Keratinocyte (primary cell): ENCODE data around the gene DACH1.

Experiments used
- CTCF ChIP-seq, 3 experiments: IDR thresholded peaks in 1 of 3; conservative IDR thresholded peaks in 1 of 3; optimal IDR thresholded peaks in 1 of 3; 2 replicates in 2 of 3; 3 replicates in 1 of 3; pipeline versions ENCODE3 to v1.5.1; 2011; ENCODE audit warnings: low read length in 3 of 3, mild to moderate bottlenecking in 3 of 3, moderate library complexity in 2 of 3, control low read depth in 1 of 3, inconsistent platforms in 1 of 3; ENCODE audit not compliant: insufficient read depth in 2 of 3; ENCODE audit errors: extremely low read depth in 1 of 3
- EZH2 ChIP-seq: IDR thresholded peaks from one replicate; pipeline ENCODE4 v1.6.1; 2012; ENCODE audit warnings: inconsistent platforms, mild to moderate bottlenecking, low read length, moderate library complexity

DNA sequence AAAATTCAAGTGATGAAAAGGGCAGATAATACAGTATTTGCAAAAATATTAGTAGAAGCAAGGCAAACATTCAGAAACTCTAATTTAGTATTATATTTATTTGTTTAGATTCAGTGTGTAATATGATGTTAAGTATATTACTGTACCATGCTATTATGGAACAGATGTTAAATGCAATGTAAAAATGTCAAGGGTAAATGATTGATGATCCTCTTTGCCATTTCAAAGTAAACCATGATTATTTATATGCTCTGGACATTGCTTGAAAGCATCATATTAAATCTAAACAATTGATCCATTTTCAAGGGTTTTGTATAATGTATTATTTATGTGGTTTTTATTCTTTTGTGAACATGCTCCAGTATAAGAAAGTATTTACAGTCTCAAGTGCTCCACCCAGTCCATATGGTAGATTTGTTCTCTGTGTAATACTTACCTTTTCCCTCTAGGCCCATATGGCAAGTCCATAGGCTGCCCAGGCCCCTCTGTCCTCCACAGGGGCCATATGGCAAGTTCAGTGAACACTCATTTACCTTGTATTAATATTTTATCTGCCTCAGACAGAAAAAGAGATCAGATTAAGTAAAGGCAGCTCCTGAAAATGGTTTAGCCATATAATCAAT lies 353.5 kb downstream of the DACH1 start:
- no peak for TF ChIP-seq CTCF (optimal IDR thresholded peaks at IDR 0.05 in 1 of 3, IDR thresholded peaks at IDR 0.05 in 1 of 3, conservative IDR thresholded peaks at IDR 0.05 in 1 of 3; ENCODE audit: extremely low read depth in 1 of 3, insufficient read depth in 2 of 3, low read length in 3 of 3)
- TF ChIP-seq EZH2: no peak
